ENCODE results near the gene APOL6. TPM values are rescaled to one million over a fixed set of nuclear protein-coding genes. Genes with fewer than 3 reads are reported as not detected.

APOL6 gene
- total RNA-seq, 1 experiment from 2014 or later: 2.6 TPM

Other genes with a start within 250 kb of the APOL6 start
- gene MCM5, start 248.3 kb upstream of the APOL6 start, total RNA-seq (2014; rRNA removed; shearing (Covaris generic)): 87.7 and 165 TPM in 2 replicates
- gene RASD2, start 107.6 kb upstream of the APOL6 start, total RNA-seq (2014; rRNA removed; shearing (Covaris generic)): 0.50 and 0.59 TPM in 2 replicates
- gene MB, start 31.1 kb upstream of the APOL6 start, total RNA-seq (2014; rRNA removed; shearing (Covaris generic)): 3.9 and 4.5 TPM in 2 replicates
- not detected in 2 replicates for gene APOL5, start 69.4 kb downstream of the APOL6 start, total RNA-seq (2014; rRNA removed; shearing (Covaris generic))